Endothelial cell of umbilical vein (primary cell): Measurements from ENCODE around the gene COLEC11. TPM values are rescaled to one million over a fixed set of nuclear protein-coding genes. Genes with fewer than 3 reads are reported as not detected.
"Not testable (repeated sequence)": the region's sequence is repeated elsewhere in the genome, so short reads cannot be mapped to it uniquely, and the experiment has no call there.

Experiments used
- BruUV-seq: library from RNA; stranded (reverse); fragments of 400-500 nt; replicated peaks from 2 replicates; lab custom pipeline; 2021; lab: Mats Ljungman, UMichigan
- CTCF ChIA-PET: fragments of 300-600, 350-600 bp; sonication (Branson Sonifier 250); formaldehyde crosslinking; loops from one replicate; lab custom pipeline; 2021; ENCODE audit warnings: antibody characterized with exemption, inconsistent platforms; lab: Charles Lee
- POLR2A ChIA-PET: fragments of 300-600, 350-600 bp; sonication (Branson Sonifier 250); formaldehyde crosslinking; loops from one replicate; lab custom pipeline; 2021; ENCODE audit warnings: antibody characterized with exemption, inconsistent platforms; lab: Charles Lee
- DNase-seq: peaks from one replicate; pipeline ENCODE4 v3.0.0-alpha.2; 2011; ENCODE audit warnings: low read depth, low spot score
- FAIRE-seq: peaks from 2 replicates; lab custom pipeline; 2011; peaks lifted over from hg19 to GRCh38; lab: Jason Lieb, UNC
- H2AFZ ChIP-seq: 2 replicates; pipeline ENCODE4 v1.6.0; 2012; ENCODE audit warnings: low read depth, low read length, control low read depth, inconsistent platforms
- H3K27ac ChIP-seq: 2 replicates; pipeline ENCODE4 v1.5.1; 2011; ENCODE audit warnings: low read depth, mild to moderate bottlenecking, control low read depth, low read length, moderate library complexity; ENCODE audit not compliant: insufficient read depth
- H3K27me3 ChIP-seq, 2 experiments: 2 replicates each; pipeline versions ENCODE4 v1.6.0 to v1.6.1; 2011; ENCODE audit warnings: low read length in 2 of 2, mixed read lengths in 1 of 2; ENCODE audit not compliant: control insufficient read depth in 2 of 2, insufficient read depth in 2 of 2
- H3K36me3 ChIP-seq, 2 experiments: 2 replicates in 1 of 2; 3 replicates in 1 of 2; pipeline ENCODE4 v1.5.1; 2011; ENCODE audit warnings: low read length in 2 of 2, mild to moderate bottlenecking in 1 of 2, moderate library complexity in 1 of 2; ENCODE audit not compliant: control insufficient read depth in 2 of 2, insufficient read depth in 2 of 2; ENCODE audit errors: extremely low read depth in 1 of 2
- H3K4me1 ChIP-seq: 3 replicates; pipeline ENCODE4 v1.5.1; 2011; ENCODE audit warnings: mild to moderate bottlenecking, low read length; ENCODE audit not compliant: control insufficient read depth, insufficient read depth; ENCODE audit errors: extremely low read depth
- H3K4me2 ChIP-seq: 2 replicates; pipeline ENCODE4 v1.6.1; 2011; ENCODE audit warnings: low read length, control low read depth, mixed read lengths; ENCODE audit not compliant: insufficient read depth
- H3K4me3 ChIP-seq, 3 experiments: fragments of 200-600 bp in 1 of 3; sonication (generic), shearing (Covaris generic) in 1 of 3; replicated peaks in 1 of 3; 2 replicates each; pipeline ENCODE4 v1.5.1; 2011 to 2016; ENCODE audit warnings: control low read depth in 3 of 3, low read length in 3 of 3, mild to moderate bottlenecking in 2 of 3, inconsistent platforms in 1 of 3, low read depth in 1 of 3, moderate library complexity in 1 of 3; ENCODE audit not compliant: insufficient read depth in 1 of 3
- H3K79me2 ChIP-seq: 2 replicates; pipeline ENCODE4 v1.6.0; 2012; ENCODE audit warnings: low read length, inconsistent platforms; ENCODE audit not compliant: control insufficient read depth, insufficient read depth
- H3K9ac ChIP-seq: replicated peaks from 2 replicates; pipeline ENCODE3; 2011; ENCODE audit warnings: low read length, control low read depth; ENCODE audit not compliant: insufficient read depth; ENCODE audit errors: extremely low read depth
- H3K9me1 ChIP-seq: replicated peaks from 3 replicates; pipeline ENCODE4 v1.6.0; 2011; ENCODE audit warnings: mild to moderate bottlenecking, low read length; ENCODE audit not compliant: control insufficient read depth, insufficient read depth; ENCODE audit errors: extremely low read depth
- H3K9me3 ChIP-seq: replicated peaks from 2 replicates; pipeline ENCODE4 v1.5.1; 2012; ENCODE audit warnings: low read length, inconsistent platforms; ENCODE audit not compliant: control insufficient read depth, insufficient read depth
- H4K20me1 ChIP-seq: replicated peaks from 2 replicates; pipeline ENCODE3; 2011; ENCODE audit warnings: mild to moderate bottlenecking, low read length; ENCODE audit not compliant: control insufficient read depth, insufficient read depth; ENCODE audit errors: extremely low read depth
- FOS ChIP-seq: IDR thresholded peaks from 2 replicates; pipeline ENCODE4 v1.6.1; 2011; ENCODE audit warnings: mild to moderate bottlenecking, low read length, moderate library complexity, borderline replicate concordance; ENCODE audit not compliant: insufficient read depth
- dilution Hi-C: fragments of 300-500 bp; cut with MboI; formaldehyde crosslinking; loops from one replicate; pipeline ENCODE4 v1.15.0; 2019; ENCODE audit warnings: low sequenced_read_pairs; ENCODE audit not compliant: extremely low pct_ligation_motif_present
- intact Hi-C: fragments of 100-400 bp; cut with micrococcal nuclease; formaldehyde crosslinking; loops from one replicate; pipeline ENCODE4 v1.10.0; 2022
- polyA plus RNA-seq, 4 experiments: library from polyadenylated mRNA; depleted of rRNA in 3 of 4; stranded (reverse) in 3 of 4; unstranded in 1 of 4; fragments of >200 nt; gene quantifications; 2 replicates each; pipeline versions ENCODE4 v1.2.1 to v1.2.3, GENCODE V29; 2011 to 2012; ENCODE audit warnings: missing spikeins in 1 of 4
- total RNA-seq: library from RNA; stranded (reverse); gene quantifications from 2 replicates; pipeline ENCODE4 v1.2.3, GENCODE V29; 2021
- TF ChIP-seq, protein P1 (sequence below), 2 donors: IDR thresholded peaks; 1 replicate in 1 of 2; 2 replicates in 1 of 2; pipeline ENCODE4 v1.5.1; 2011; ENCODE audit warnings: low read length in 2 of 2, mild to moderate bottlenecking in 2 of 2, moderate library complexity in 2 of 2, control low read depth in 1 of 2, inconsistent platforms in 1 of 2, low read depth in 1 of 2; ENCODE audit not compliant: insufficient read depth in 1 of 2; ENCODE audit errors: extremely low read depth in 1 of 2

The COLEC11 gene
- total and polyA plus RNA-seq, 2 donors (not counting 3 experiments of a cell fraction or from before 2014, with no cell fraction given), result 0.15 TPM; not detected in 1

DNA sequence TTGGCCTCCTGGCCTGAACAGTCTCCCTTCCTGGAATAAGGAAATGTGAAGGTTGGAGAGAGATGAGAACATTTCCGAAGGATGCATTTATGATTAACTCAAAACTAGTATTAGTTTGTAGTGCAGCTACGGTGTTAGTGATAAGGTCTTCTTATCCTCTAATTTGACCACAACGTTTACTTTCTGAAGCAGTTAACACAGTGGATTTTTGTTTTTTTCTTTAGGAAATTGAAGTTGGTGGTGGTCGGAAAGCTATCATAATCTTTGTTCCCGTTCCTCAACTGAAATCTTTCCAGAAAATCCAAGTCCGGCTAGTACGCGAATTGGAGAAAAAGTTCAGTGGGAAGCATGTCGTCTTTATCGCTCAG, 18.7 kb upstream of the COLEC11 start:
- H3K4me2 ChIP-seq, result peak overlapping the region; percentile 85
- H3K36me3 ChIP-seq, result peaks cover 14 to 35% of the 10 kb centered on the region in 2 experiments
- CTCF ChIA-PET, result interaction anchor here (1.3 kb wide), 1 partner anchor 18 kb away, joined by 3 read pairs; the partner anchor contains the start of gene RNASEH1
- dilution Hi-C loops, H3K9me1 ChIP-seq, BruUV-seq, H2AFZ ChIP-seq, FAIRE-seq, H3K27me3 ChIP-seq, DNase-seq, H3K9me3 ChIP-seq: not testable (repeated sequence)
- H4K20me1 ChIP-seq, result peaks cover 19% of the 10 kb centered on the region
- peak overlapping the region; percentile 54 for H3K27ac ChIP-seq
- peak overlapping the region; percentile 81 for H3K9ac ChIP-seq
- H3K4me1 ChIP-seq, result peaks cover 31% of the 10 kb centered on the region
- H3K4me3 ChIP-seq, result peak overlapping the region; percentile 37 to 82 (median 73)
- peaks cover 58% of the 10 kb centered on the region for H3K79me2 ChIP-seq
- intact Hi-C loops, result loop anchor here (5.0 kb wide), 1 partner anchor 76 kb away; no protein-coding TSS in a partner anchor
- POLR2A ChIA-PET, result interaction anchor here (1.1 to 1.3 kb wide), 3 partner anchors 8 to 58 kb away, joined by 3 to 6 read pairs (median 4); partner anchors contain the start of gene RNASEH1

DNA sequence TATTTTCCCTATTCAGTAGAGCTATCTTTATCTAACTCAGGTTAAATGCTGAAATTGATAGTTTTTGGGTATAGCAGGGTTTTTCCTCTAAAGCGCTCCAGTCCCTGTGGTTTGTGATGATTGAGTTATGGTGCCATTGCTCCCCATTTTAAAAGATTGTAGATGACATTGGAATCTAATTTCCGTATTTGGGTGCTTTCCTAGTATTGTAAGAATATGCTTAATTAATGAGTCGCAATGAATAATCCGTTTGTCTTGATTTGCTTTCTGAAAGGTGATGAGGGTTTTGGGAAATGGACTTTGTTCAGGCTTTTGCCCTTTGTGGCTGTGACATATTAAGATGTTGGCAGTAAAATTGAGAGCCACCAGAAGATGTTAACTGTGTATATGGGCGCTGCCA, 15.9 kb upstream of the COLEC11 start:
- Histone ChIP-seq H3K9ac (peak overlapping the region; percentile 21), H4K20me1 (peaks cover 19% of the 10 kb centered on the region), H3K9me3 (no peaks in the 10 kb centered on the region), H3K79me2 (peaks cover 60% of the 10 kb centered on the region), H3K27me3 (no peaks in the 10 kb centered on the region), H3K4me3 (peak overlapping the region in 1 of 3 experiments; percentile 55), H2AFZ (no peak overlapping the region), H3K4me2 (peak overlapping the region; percentile 85), H3K4me1 (peaks cover 31% of the 10 kb centered on the region), H3K36me3 (peaks cover 22 to 41% of the 10 kb centered on the region in 2 experiments), H3K27ac (peak overlapping the region; percentile 14), H3K9me1 (no peaks in the 10 kb centered on the region)
- dilution Hi-C loops, result no loop called here
- peak; percentile 15 for TF ChIP-seq FOS
- TF ChIP-seq, protein P1, sequence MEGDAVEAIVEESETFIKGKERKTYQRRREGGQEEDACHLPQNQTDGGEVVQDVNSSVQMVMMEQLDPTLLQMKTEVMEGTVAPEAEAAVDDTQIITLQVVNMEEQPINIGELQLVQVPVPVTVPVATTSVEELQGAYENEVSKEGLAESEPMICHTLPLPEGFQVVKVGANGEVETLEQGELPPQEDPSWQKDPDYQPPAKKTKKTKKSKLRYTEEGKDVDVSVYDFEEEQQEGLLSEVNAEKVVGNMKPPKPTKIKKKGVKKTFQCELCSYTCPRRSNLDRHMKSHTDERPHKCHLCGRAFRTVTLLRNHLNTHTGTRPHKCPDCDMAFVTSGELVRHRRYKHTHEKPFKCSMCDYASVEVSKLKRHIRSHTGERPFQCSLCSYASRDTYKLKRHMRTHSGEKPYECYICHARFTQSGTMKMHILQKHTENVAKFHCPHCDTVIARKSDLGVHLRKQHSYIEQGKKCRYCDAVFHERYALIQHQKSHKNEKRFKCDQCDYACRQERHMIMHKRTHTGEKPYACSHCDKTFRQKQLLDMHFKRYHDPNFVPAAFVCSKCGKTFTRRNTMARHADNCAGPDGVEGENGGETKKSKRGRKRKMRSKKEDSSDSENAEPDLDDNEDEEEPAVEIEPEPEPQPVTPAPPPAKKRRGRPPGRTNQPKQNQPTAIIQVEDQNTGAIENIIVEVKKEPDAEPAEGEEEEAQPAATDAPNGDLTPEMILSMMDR (IDR thresholded peaks at IDR 0.05; ENCODE audit: extremely low read depth in 1 of 2, insufficient read depth in 1 of 2, low read depth in 1 of 2, low read length in 2 of 2), result no peak
- FAIRE-seq, result no peak
- ChIA-PET POLR2A (no interaction called here), CTCF (interaction anchor here (0.7 to 1.4 kb wide), 2 partner anchors 8 to 16 kb away, joined by 3 to 4 read pairs; partner anchors contain the start of gene COLEC11)
- intact Hi-C loops, result loop anchor here (5.0 kb wide), 1 partner anchor 73 kb away; no protein-coding TSS in a partner anchor
- BruUV-seq, result no TSS peak
- no peak for DNase-seq
